Thyroid gland (tissue), 4 donors: ENCODE measurements around the gene AK8.

Experiments
- POLR2A ChIP-seq, 2 donors: fragments of 450-650 bp; IDR thresholded peaks; one replicate each; pipeline ENCODE4 v1.6.1; 2017; ENCODE audit warnings: antibody characterized with exemption in 2 of 2, mild to moderate bottlenecking in 2 of 2, moderate library complexity in 1 of 2
- TF ChIP-seq, protein P1 (sequence below), 6 experiments: fragments of 200-600 bp in 3 of 6; fragments of 450-650 bp in 3 of 6; sonication (generic) in 3 of 6; IDR thresholded peaks; one replicate each; pipeline ENCODE4 v1.5.1; 2016 to 2019; ENCODE audit warnings: antibody characterized with exemption in 6 of 6, mild to moderate bottlenecking in 2 of 6, inconsistent platforms in 1 of 6, moderate library complexity in 1 of 6

DNA sequence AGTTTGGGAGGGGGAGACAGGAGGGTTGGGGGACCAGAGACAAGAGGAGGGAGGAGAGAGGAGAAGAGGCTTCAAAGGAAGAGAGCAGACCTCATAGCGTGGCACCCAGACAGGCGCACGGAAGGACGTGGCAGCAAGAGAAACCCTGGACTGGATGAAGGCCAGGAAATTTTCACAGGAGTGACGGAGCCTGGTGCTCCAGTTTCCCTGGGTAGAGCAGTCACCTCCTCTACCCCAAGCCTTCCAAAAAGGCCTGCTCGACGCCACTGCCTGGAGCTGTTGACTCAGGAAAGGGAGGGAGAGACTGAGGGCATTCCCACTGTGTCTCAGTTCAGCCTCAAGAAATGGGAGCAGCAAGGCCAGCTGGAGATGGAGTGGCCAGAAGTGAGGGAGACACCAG, 19.3 kb downstream of the AK8 start:
- TF ChIP-seq, protein P1, sequence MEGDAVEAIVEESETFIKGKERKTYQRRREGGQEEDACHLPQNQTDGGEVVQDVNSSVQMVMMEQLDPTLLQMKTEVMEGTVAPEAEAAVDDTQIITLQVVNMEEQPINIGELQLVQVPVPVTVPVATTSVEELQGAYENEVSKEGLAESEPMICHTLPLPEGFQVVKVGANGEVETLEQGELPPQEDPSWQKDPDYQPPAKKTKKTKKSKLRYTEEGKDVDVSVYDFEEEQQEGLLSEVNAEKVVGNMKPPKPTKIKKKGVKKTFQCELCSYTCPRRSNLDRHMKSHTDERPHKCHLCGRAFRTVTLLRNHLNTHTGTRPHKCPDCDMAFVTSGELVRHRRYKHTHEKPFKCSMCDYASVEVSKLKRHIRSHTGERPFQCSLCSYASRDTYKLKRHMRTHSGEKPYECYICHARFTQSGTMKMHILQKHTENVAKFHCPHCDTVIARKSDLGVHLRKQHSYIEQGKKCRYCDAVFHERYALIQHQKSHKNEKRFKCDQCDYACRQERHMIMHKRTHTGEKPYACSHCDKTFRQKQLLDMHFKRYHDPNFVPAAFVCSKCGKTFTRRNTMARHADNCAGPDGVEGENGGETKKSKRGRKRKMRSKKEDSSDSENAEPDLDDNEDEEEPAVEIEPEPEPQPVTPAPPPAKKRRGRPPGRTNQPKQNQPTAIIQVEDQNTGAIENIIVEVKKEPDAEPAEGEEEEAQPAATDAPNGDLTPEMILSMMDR (IDR thresholded peaks at IDR 0.05): no peak
- TF ChIP-seq POLR2A (IDR thresholded peaks at IDR 0.05): no peak
